Stimulated activated CD4-positive, alpha-beta T cell treated with anti-CD3 and anti-CD28 coated beads, Interleukin-15, amount 100 ng/mL, for 48 hours (primary cell): ENCODE data around the gene CCDC70.

Source experiments
- DNase-seq, 2 donors: peaks; one replicate each; pipeline ENCODE4 v3.0.0-alpha.2; 2020; ENCODE audit warnings: low read depth in 2 of 2

The CCDC70 gene

GRCh38 chr13:51858433-51859247 is 3.1 kb upstream of the CCDC70 start:
- DNase-seq, result no peak

- no peak for DNase-seq
These were observed 1.2 kb downstream of the CCDC70 start for GRCh38 chr13:51862957-51863356.

- no peak for DNase-seq
These were observed 4.1 kb downstream of the CCDC70 start for GRCh38 chr13:51865838-51866237.

- no peak for DNase-seq
These were observed 5.3 kb downstream of the CCDC70 start for GRCh38 chr13:51867062-51867461.

- DNase-seq, result no peak
These were observed 8.1 kb downstream of the CCDC70 start for GRCh38 chr13:51869916-51870315.

GRCh38 chr13:51870616-51871015 is 8.8 kb downstream of the CCDC70 start:
- no peak for DNase-seq

GRCh38 chr13:51873117-51873798 is 11.5 kb downstream of the CCDC70 start:
- DNase-seq, result no peak

- DNase-seq, result no peak
These were observed 12.1 kb downstream of the CCDC70 start for GRCh38 chr13:51873837-51874236.

- DNase-seq, result no peak
These were observed 12.9 kb downstream of the CCDC70 start for GRCh38 chr13:51874651-51875050.

- DNase-seq, result no peak
These were observed 17.4 kb downstream of the CCDC70 start for GRCh38 chr13:51879133-51879532.

GRCh38 chr13:51881296-51881695 is 19.5 kb downstream of the CCDC70 start:
- DNase-seq, result no peak

- DNase-seq, result no peak
These were observed 20.9 kb downstream of the CCDC70 start for GRCh38 chr13:51882570-51883225.

GRCh38 chr13:51883226-51883600 is 21.4 kb downstream of the CCDC70 start:
- DNase-seq, result no peak

- no peak for DNase-seq
These were observed 23.9 kb downstream of the CCDC70 start for GRCh38 chr13:51885651-51886050.

- no peak for DNase-seq
These were observed 25.7 kb downstream of the CCDC70 start for GRCh38 chr13:51887468-51887867.

- no peak for DNase-seq
These were observed 30.9 kb downstream of the CCDC70 start for GRCh38 chr13:51892657-51893056.

- DNase-seq, result no peak
These were observed 32.5 kb downstream of the CCDC70 start for GRCh38 chr13:51894239-51894638.

GRCh38 chr13:51895906-51896888 is 34.4 kb downstream of the CCDC70 start:
- DNase-seq, result peak; percentile 7 to 27

GRCh38 chr13:51900471-51900870 is 38.7 kb downstream of the CCDC70 start:
- DNase-seq, result no peak

GRCh38 chr13:51902776-51903175 is 41.0 kb downstream of the CCDC70 start:
- no peak for DNase-seq

- no peak for DNase-seq
These were observed 44.0 kb downstream of the CCDC70 start for GRCh38 chr13:51905787-51906186.

GRCh38 chr13:51906581-51906980 is 44.8 kb downstream of the CCDC70 start:
- no peak for DNase-seq
